ENCODE data around the gene TPH1. TPM values are rescaled to one million over a fixed set of nuclear protein-coding genes. Genes with fewer than 3 reads are reported as not detected.

TPH1 gene
- total RNA-seq, 1 donor from 2014 or later: 5.0 TPM

GRCh38 chr11:18014876-18015275, 31.2 kb downstream of the TPH1 start:
- Mint-ChIP-seq H3K9me3 (ENCODE audit: low read depth) (no peaks in the 10 kb centered on the region), H3K4me1 (ENCODE audit: low read depth) (peaks cover 22% of the 10 kb centered on the region), H3K27ac (ENCODE audit: unreplicated experiment) (no peak overlapping the region), H3K27me3 (ENCODE audit: low read depth) (no peaks in the 10 kb centered on the region), H3K4me3 (ENCODE audit: unreplicated experiment) (no peak overlapping the region), H3K36me3 (ENCODE audit: low read depth) (no peaks in the 10 kb centered on the region)
- TF ChIP-seq, protein P1, sequence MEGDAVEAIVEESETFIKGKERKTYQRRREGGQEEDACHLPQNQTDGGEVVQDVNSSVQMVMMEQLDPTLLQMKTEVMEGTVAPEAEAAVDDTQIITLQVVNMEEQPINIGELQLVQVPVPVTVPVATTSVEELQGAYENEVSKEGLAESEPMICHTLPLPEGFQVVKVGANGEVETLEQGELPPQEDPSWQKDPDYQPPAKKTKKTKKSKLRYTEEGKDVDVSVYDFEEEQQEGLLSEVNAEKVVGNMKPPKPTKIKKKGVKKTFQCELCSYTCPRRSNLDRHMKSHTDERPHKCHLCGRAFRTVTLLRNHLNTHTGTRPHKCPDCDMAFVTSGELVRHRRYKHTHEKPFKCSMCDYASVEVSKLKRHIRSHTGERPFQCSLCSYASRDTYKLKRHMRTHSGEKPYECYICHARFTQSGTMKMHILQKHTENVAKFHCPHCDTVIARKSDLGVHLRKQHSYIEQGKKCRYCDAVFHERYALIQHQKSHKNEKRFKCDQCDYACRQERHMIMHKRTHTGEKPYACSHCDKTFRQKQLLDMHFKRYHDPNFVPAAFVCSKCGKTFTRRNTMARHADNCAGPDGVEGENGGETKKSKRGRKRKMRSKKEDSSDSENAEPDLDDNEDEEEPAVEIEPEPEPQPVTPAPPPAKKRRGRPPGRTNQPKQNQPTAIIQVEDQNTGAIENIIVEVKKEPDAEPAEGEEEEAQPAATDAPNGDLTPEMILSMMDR (IDR thresholded peaks at IDR 0.05): no peak
- no peak for DNase-seq (ENCODE audit: low spot score)

DNA sequence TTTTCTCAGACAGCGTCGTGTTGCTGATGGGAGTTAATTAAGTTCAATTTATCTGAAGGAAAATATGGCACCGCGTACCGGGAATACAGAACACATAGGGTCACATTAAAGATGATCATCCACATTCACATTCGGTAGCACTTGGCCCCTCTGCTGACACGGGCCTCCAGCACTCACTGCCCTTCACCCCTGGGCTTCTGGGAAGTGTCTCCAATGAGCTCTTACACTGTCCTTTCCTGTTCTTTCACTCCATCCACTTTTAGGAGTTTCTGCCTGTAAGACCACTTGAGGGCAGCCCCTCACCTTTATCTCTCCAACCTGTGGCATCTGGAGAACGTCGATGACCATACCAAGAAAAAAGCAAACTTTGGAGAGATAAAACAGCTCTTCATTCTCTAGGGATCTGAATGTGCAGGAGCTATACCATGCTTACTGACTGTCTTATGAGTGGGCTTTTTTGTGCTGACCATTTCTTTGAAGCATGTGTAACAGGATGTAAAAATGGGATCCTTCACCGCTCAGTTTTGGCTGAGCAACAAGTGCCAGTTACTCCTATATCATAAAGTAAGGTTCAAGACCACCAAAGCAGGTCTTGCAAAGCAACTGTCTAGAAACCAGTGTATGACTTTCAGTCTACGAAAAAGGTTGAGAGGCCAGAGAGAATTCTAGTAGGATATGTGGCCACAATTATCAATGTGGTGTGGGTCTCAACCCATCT, 32.1 kb downstream of the TPH1 start:
- Mint-ChIP-seq H3K4me1 (ENCODE audit: low read depth) (peaks cover 22% of the 10 kb centered on the region), H3K9me3 (ENCODE audit: low read depth) (no peaks in the 10 kb centered on the region), H3K27ac (ENCODE audit: unreplicated experiment) (peak overlapping the region; percentile 92), H3K4me3 (ENCODE audit: unreplicated experiment) (peak overlapping the region; percentile 99), H3K36me3 (ENCODE audit: low read depth) (no peaks in the 10 kb centered on the region), H3K27me3 (ENCODE audit: low read depth) (no peaks in the 10 kb centered on the region)
- TF ChIP-seq, protein P1 (IDR thresholded peaks at IDR 0.05): peak; percentile 17
- DNase-seq (ENCODE audit: low spot score): no peak

GRCh38 chr11:18012906-18013781, 32.9 kb downstream of the TPH1 start, which contains the start of gene SERGEF:
TSS of gene SERGEF (minus strand) at chr11:18013047. CDS start at chr11:18013010, 37 bp downstream.
- DNase-seq (ENCODE audit: low spot score): peak; percentile 96
- H3K27me3 Mint-ChIP-seq (ENCODE audit: low read depth): no peaks in the 10 kb centered on the region
- H3K4me1 Mint-ChIP-seq (ENCODE audit: low read depth): peaks cover 22% of the 10 kb centered on the region
- H3K4me3 Mint-ChIP-seq (ENCODE audit: unreplicated experiment): peak within 1 kb of the TSS; percentile 99
- H3K36me3 Mint-ChIP-seq (ENCODE audit: low read depth): no peaks in the 10 kb centered on the region
- peak within 1 kb of the TSS; percentile 92 for H3K27ac Mint-ChIP-seq (ENCODE audit: unreplicated experiment)
- no peaks in the 10 kb centered on the region for H3K9me3 Mint-ChIP-seq (ENCODE audit: low read depth)
- TF ChIP-seq, protein P1 (IDR thresholded peaks at IDR 0.05): peak; percentile 50

DNA sequence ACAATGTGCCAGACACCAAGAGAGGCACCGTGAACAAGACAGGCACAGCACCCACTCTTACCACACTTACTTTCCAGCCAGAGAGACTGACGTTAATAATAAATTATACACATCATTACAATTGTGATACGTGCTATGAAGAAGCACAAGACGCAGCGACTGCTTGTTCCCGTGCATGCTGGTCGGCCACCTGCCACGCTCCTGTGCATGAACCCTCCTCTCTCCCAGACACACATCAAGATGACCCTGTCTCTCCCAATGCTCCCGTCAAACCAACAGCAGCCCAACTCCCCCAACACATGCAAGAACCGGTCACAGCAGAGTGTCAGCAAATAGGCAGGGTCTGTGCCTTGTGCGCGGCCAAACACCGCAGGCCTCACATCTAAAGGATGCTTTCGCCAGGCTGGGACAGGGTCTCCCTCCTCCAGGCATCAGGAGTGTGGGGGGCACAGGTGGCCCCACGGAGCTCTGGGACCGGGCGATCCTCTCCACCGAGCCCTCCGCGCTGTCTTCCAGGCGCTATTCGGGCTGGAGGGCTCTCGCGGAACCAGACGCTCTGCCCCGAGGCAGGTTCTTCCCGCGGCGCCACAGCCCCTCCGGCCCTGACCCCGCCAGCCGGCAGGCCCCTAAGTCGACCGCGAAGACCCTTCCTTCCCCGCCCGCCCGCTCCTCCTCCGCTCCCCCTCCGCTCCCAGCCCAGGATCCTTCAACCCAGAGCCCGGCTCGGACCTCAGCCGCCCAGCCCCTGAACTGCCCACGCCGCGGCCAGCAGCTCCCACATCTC, 33.8 kb downstream of the TPH1 start:
- TF ChIP-seq, protein P1 (IDR thresholded peaks at IDR 0.05): no peak
- Mint-ChIP-seq H3K4me1 (ENCODE audit: low read depth) (peaks cover 22% of the 10 kb centered on the region), H3K27me3 (ENCODE audit: low read depth) (no peaks in the 10 kb centered on the region), H3K9me3 (ENCODE audit: low read depth) (no peaks in the 10 kb centered on the region), H3K4me3 (ENCODE audit: unreplicated experiment) (peak overlapping the region; percentile 99), H3K36me3 (ENCODE audit: low read depth) (no peaks in the 10 kb centered on the region), H3K27ac (ENCODE audit: unreplicated experiment) (peak overlapping the region; percentile 86)
- no peak for DNase-seq (ENCODE audit: low spot score)

DNA sequence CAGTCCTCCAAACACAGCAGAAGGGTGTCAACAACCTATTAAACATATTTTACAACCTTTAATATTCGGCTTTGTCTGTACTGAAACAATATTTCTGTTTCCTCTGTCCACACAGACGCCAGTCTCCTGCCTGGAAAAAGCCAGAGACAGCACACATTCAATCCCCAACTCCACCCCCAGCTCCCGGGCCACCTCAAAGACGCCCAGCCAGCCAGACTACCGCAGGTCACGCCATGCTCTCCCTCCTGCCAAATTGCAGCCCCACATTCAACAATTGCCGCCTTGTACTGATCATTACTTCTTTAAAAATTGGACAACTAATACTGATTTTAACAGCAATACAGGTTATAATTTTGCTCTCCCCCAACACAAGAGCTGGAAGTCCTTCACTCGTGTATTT, 34.4 kb downstream of the TPH1 start:
- H3K4me3 Mint-ChIP-seq (ENCODE audit: unreplicated experiment): peak overlapping the region; percentile 99
- H3K27ac Mint-ChIP-seq (ENCODE audit: unreplicated experiment): peak overlapping the region; percentile 32
- H3K36me3 Mint-ChIP-seq (ENCODE audit: low read depth): peaks cover 1% of the 10 kb centered on the region
- no peak for DNase-seq (ENCODE audit: low spot score)
- TF ChIP-seq, protein P1 (IDR thresholded peaks at IDR 0.05): no peak
- no peaks in the 10 kb centered on the region for H3K27me3 Mint-ChIP-seq (ENCODE audit: low read depth)
- no peaks in the 10 kb centered on the region for H3K9me3 Mint-ChIP-seq (ENCODE audit: low read depth)
- H3K4me1 Mint-ChIP-seq (ENCODE audit: low read depth): peaks cover 22% of the 10 kb centered on the region
